GM12878 (cell line): Measurements from ENCODE around the gene CHRM3. TPM values are rescaled to one million over a fixed set of nuclear protein-coding genes. Genes with fewer than 3 reads are reported as not detected.

Source experiments
- ATAC-seq: fragments of 200-7000 bp; cut with Tn5 transposase; 3 replicates; pipeline ENCODE4 v1.9.1; 2020; ENCODE audit warnings: mild to moderate bottlenecking, moderate library complexity
- BruUV-seq: library from RNA; stranded (reverse); fragments of 400-500 nt; replicated peaks from 2 replicates; lab custom pipeline; 2021; lab: Mats Ljungman, UMichigan
- CTCF ChIA-PET: fragments of 300-600 bp; sonication (Branson Sonifier 250); formaldehyde crosslinking; extraction: SDS; loops from one replicate; lab custom pipeline; 2021; ENCODE audit warnings: inconsistent platforms; lab: Yijun Ruan, JAX
- POLR2A ChIA-PET: fragments of 350-600 bp; formaldehyde crosslinking; extraction: SDS; loops from one replicate; lab custom pipeline; 2021; ENCODE audit warnings: inconsistent platforms; lab: Charles Lee
- RAD21 ChIA-PET: fragments of 300-600 bp; sonication (Branson Sonifier 250); formaldehyde crosslinking; loops from one replicate; lab custom pipeline; 2023; ENCODE audit warnings: antibody characterized with exemption; ENCODE audit not compliant: unreplicated experiment; lab: Charles Lee
- SMC1A ChIA-PET: fragments of 300-600 bp; sonication (Branson Sonifier 250); formaldehyde crosslinking; loops from one replicate; lab custom pipeline; 2023; ENCODE audit not compliant: unreplicated experiment, uncharacterized antibody; lab: Charles Lee
- DNase-seq: peaks from one replicate; pipeline ENCODE4 v3.0.0-alpha.2; 2011; ENCODE audit warnings: low read depth, low spot score
- FAIRE-seq: peaks from 3 replicates; lab custom pipeline; 2011; peaks lifted over from hg19 to GRCh38; lab: Jason Lieb, UNC
- H2AFZ ChIP-seq: 2 replicates; pipeline ENCODE4 v1.6.0; 2011; ENCODE audit warnings: low read depth, low read length, control low read depth; ENCODE audit not compliant: control insufficient read depth
- H3K27ac ChIP-seq: 2 replicates; pipeline ENCODE4 v1.5.1; 2011; ENCODE audit warnings: control low read depth; ENCODE audit not compliant: control insufficient read depth, insufficient read depth
- H3K27me3 ChIP-seq, 2 experiments: replicated peaks in 1 of 2; 2 replicates each; pipeline versions ENCODE4 v1.6.0 to v1.6.1; 2011; ENCODE audit warnings: low read length in 1 of 2; ENCODE audit not compliant: control insufficient read depth in 2 of 2, insufficient read depth in 2 of 2
- H3K36me3 ChIP-seq, 2 experiments: 2 replicates each; pipeline ENCODE4 v1.5.1; 2011; ENCODE audit warnings: low read length in 1 of 2; ENCODE audit not compliant: control insufficient read depth in 2 of 2, insufficient read depth in 2 of 2
- H3K4me1 ChIP-seq: 2 replicates; pipeline ENCODE4 v1.6.1; 2011; ENCODE audit warnings: mild to moderate bottlenecking, low read length, moderate library complexity, mixed read lengths; ENCODE audit not compliant: control insufficient read depth, insufficient read depth
- H3K4me2 ChIP-seq: 2 replicates; pipeline ENCODE4 v1.6.0; 2011; ENCODE audit warnings: control low read depth; ENCODE audit not compliant: control insufficient read depth, insufficient read depth
- H3K4me3 ChIP-seq: fragments of 200-600 bp; sonication (generic); 2 replicates; pipeline ENCODE4 v1.5.1; 2016
- H3K79me2 ChIP-seq: 2 replicates; pipeline ENCODE4 v1.6.0; 2011; ENCODE audit warnings: low read length; ENCODE audit not compliant: control insufficient read depth, insufficient read depth
- H3K9ac ChIP-seq: 2 replicates; pipeline ENCODE4 v1.8.0; 2011; ENCODE audit warnings: low read length, control low read depth, mixed read lengths; ENCODE audit not compliant: control insufficient read depth, insufficient read depth
- H3K9me3 ChIP-seq: replicated peaks from 3 replicates; pipeline ENCODE4 v1.5.1; 2011; ENCODE audit warnings: mild to moderate bottlenecking, low read length; ENCODE audit not compliant: control insufficient read depth, insufficient read depth
- H4K20me1 ChIP-seq: 2 replicates; pipeline ENCODE4 v1.6.0; 2011; ENCODE audit not compliant: control insufficient read depth, insufficient read depth
- CHD2 ChIP-seq: IDR thresholded peaks from 2 replicates; pipeline ENCODE4 v1.6.1; 2011; ENCODE audit warnings: low read depth, low read length, improper control_type of control experiment, borderline replicate concordance
- CHD4 ChIP-seq: fragments of 200-600 bp; sonication (generic); IDR thresholded peaks from 2 replicates; pipeline ENCODE4 v1.6.1; 2016; ENCODE audit warnings: mild to moderate bottlenecking
- CREM ChIP-seq: IDR thresholded peaks from 2 replicates; pipeline ENCODE4 v1.6.1; 2014; ENCODE audit warnings: antibody characterized with exemption, low read depth
- EP300 ChIP-seq, 2 experiments: fragments of 150-350 bp in 1 of 2; IDR thresholded peaks; 2 replicates each; pipeline ENCODE4 v1.6.1; 2011 to 2012; ENCODE audit warnings: low read depth in 2 of 2, low read length in 2 of 2, borderline replicate concordance in 1 of 2, improper control_type of control experiment in 1 of 2, inconsistent platforms in 1 of 2; ENCODE audit not compliant: control insufficient read depth in 1 of 2
- ETV6 ChIP-seq, 2 experiments: fragments of 450-650 bp in 1 of 2; IDR thresholded peaks in 1 of 2; conservative IDR thresholded peaks in 1 of 2; 2 replicates each; pipeline ENCODE4 v1.6.1; 2014; ENCODE audit warnings: antibody characterized with exemption in 1 of 2, borderline replicate concordance in 1 of 2, low read depth in 1 of 2, mild to moderate bottlenecking in 1 of 2, moderate library complexity in 1 of 2
- EZH2 ChIP-seq: IDR thresholded peaks from 2 replicates; pipeline ENCODE4 v1.6.1; 2012; ENCODE audit warnings: low read depth, mild to moderate bottlenecking, control low read depth, inconsistent platforms, low read length, borderline replicate concordance; ENCODE audit not compliant: control insufficient read depth
- IRF4 ChIP-seq: IDR thresholded peaks from 2 replicates; pipeline ENCODE4 v1.6.1; 2011; ENCODE audit warnings: low read depth, low read length
- NFYA ChIP-seq: IDR thresholded peaks from 2 replicates; pipeline ENCODE4 v1.6.1; 2011; ENCODE audit warnings: low read depth, mild to moderate bottlenecking, low read length, improper control_type of control experiment, borderline replicate concordance
- PML ChIP-seq: IDR thresholded peaks from 2 replicates; pipeline ENCODE4 v1.6.1; 2012; ENCODE audit warnings: low read length, inconsistent platforms
- RAD51 ChIP-seq: fragments of 450-650 bp; IDR thresholded peaks from 2 replicates; pipeline ENCODE4 v1.6.1; 2016; ENCODE audit warnings: moderate library complexity, mild to moderate bottlenecking, inconsistent platforms
- RELA ChIP-seq: fragments of 450-650 bp; IDR thresholded peaks from 2 replicates; pipeline ENCODE4 v1.8.0; 2014; ENCODE audit warnings: borderline replicate concordance; ENCODE audit not compliant: partially characterized antibody
- RUNX3 ChIP-seq: IDR thresholded peaks from 2 replicates; pipeline ENCODE4 v1.6.1; 2012; ENCODE audit warnings: low read length, inconsistent platforms
- WGBS: methylation state at CpG from one replicate; pipeline ENCODE4 v1.1.6; 2016; ENCODE audit warnings: low lambda C conversion rate; ENCODE audit not compliant: insufficient replicate concordance, insufficient coverage; ENCODE audit errors: missing lambda C conversion rate; 5-methylcytosine and 5-hydroxymethylcytosine counted together
- in situ Hi-C: fragments of 300-500 bp; cut with MboI; formaldehyde crosslinking; loops from 9 replicates; pipeline ENCODE4 v1.14.3; 2018; ENCODE audit warnings: mixed read lengths
- intact Hi-C: fragments of 100-400 bp; cut with micrococcal nuclease; formaldehyde crosslinking; loops from one replicate; pipeline ENCODE4 v1.14.2; 2022; ENCODE audit not compliant: unreplicated experiment
- polyA plus RNA-seq, 11 experiments: library from polyadenylated mRNA; depleted of rRNA in 4 of 11; unstranded in 6 of 11; stranded (reverse) in 5 of 11; fragments of >200 nt; fragmentation: Nextera tagmentation in 4 of 11; fragmentation: Illumina TruSeq in 1 of 11; extraction: Ambion mirVana in 4 of 11; extraction: Trizol in 1 of 11; gene quantifications; 1 replicate in 1 of 11; 2 replicates in 10 of 11; pipeline versions ENCODE4 v1.2.1 to v1.2.3, GENCODE V29; 2011 to 2016; ENCODE audit warnings: inconsistent platforms in 2 of 11, missing spikeins in 2 of 11, low read depth in 1 of 11
- total RNA-seq, 4 experiments: library from RNA; depleted of rRNA in 3 of 4; stranded (reverse); fragments of >200 nt in 3 of 4; fragmentation: Illumina TruSeq in 1 of 4; extraction: Trizol in 1 of 4; gene quantifications; 2 replicates each; pipeline versions ENCODE4 v1.2.1 to v1.2.3, GENCODE V29; 2013 to 2021
- TF ChIP-seq, protein P1 (sequence below): fragments of 450-650 bp; IDR thresholded peaks from 2 replicates; pipeline ENCODE4 v1.6.1; 2017; ENCODE audit warnings: low read depth, mild to moderate bottlenecking, moderate library complexity
- TF ChIP-seq, protein P2 (sequence below): fragments of 450-650 bp; IDR thresholded peaks from 2 replicates; pipeline ENCODE4 v1.6.1; 2017; ENCODE audit warnings: borderline replicate concordance
- TF ChIP-seq, protein P3 (sequence below): fragments of 450-650 bp; formaldehyde crosslinking; IDR thresholded peaks from 2 replicates; pipeline ENCODE4 v1.4.0; 2022; ENCODE audit warnings: mild to moderate bottlenecking, moderate library complexity

The CHRM3 gene
- total and polyA plus RNA-seq, 10 of the 15 experiments (the other 5 are each of a cell fraction or from before 2014, with no cell fraction given), result 0.06 to 0.12 TPM; not detected in 8

DNA sequence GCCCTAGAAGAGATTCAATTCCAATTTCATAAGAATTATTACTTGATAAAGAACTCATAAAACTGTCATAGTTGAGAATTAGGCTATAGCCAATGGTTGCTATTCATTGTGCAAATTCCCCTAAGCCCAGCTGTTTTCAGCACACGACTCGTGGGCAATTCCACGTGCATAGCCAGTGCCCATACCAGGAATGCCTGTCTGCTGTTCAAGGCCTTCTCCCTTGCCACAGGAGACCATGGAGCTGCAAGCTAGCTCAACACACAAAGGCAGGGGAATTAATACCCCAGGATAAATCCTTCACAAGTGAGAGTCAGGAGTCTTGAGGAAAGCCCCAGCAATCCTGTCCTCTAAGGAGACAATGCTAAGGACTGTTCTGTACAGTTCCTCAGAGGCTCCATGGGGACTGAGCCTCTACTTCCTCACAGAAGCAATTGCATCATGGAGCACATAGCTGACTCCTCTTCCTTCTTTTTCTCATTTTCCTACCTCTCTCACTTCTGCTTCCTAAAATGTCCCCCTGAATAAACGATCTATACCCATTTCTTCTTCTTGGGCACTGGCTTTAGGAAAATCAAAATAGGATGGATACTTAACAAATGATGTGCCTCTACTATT is 19.1 kb upstream of the CHRM3 start:
- H4K20me1 ChIP-seq, result no peaks in the 10 kb centered on the region
- no peak overlapping the region for H3K9ac ChIP-seq
- no peak for ATAC-seq
- no peaks in the 10 kb centered on the region for H3K27me3 ChIP-seq
- TF ChIP-seq, protein P1, sequence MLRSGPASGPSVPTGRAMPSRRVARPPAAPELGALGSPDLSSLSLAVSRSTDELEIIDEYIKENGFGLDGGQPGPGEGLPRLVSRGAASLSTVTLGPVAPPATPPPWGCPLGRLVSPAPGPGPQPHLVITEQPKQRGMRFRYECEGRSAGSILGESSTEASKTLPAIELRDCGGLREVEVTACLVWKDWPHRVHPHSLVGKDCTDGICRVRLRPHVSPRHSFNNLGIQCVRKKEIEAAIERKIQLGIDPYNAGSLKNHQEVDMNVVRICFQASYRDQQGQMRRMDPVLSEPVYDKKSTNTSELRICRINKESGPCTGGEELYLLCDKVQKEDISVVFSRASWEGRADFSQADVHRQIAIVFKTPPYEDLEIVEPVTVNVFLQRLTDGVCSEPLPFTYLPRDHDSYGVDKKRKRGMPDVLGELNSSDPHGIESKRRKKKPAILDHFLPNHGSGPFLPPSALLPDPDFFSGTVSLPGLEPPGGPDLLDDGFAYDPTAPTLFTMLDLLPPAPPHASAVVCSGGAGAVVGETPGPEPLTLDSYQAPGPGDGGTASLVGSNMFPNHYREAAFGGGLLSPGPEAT, result no peak
- TF ChIP-seq, protein P2, sequence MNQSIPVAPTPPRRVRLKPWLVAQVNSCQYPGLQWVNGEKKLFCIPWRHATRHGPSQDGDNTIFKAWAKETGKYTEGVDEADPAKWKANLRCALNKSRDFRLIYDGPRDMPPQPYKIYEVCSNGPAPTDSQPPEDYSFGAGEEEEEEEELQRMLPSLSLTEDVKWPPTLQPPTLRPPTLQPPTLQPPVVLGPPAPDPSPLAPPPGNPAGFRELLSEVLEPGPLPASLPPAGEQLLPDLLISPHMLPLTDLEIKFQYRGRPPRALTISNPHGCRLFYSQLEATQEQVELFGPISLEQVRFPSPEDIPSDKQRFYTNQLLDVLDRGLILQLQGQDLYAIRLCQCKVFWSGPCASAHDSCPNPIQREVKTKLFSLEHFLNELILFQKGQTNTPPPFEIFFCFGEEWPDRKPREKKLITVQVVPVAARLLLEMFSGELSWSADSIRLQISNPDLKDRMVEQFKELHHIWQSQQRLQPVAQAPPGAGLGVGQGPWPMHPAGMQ, result no peak
- TF ChIP-seq EP300 (IDR thresholded peaks at IDR 0.05; ENCODE audit: borderline replicate concordance in 1 of 2, control insufficient read depth in 1 of 2, low read depth in 2 of 2, low read length in 2 of 2) (no peak), ETV6 (conservative IDR thresholded peaks at IDR 0.05 in 1 of 2, IDR thresholded peaks at IDR 0.05 in 1 of 2; ENCODE audit: borderline replicate concordance in 1 of 2, low read depth in 1 of 2) (no peak), RELA (no peak), RUNX3 (no peak), CHD2 (no peak), NFYA (no peak), IRF4 (no peak), CHD4 (no peak), CREM (no peak), PML (no peak), EZH2 (no peak), RAD51 (no peak)
- TF ChIP-seq, protein P3, sequence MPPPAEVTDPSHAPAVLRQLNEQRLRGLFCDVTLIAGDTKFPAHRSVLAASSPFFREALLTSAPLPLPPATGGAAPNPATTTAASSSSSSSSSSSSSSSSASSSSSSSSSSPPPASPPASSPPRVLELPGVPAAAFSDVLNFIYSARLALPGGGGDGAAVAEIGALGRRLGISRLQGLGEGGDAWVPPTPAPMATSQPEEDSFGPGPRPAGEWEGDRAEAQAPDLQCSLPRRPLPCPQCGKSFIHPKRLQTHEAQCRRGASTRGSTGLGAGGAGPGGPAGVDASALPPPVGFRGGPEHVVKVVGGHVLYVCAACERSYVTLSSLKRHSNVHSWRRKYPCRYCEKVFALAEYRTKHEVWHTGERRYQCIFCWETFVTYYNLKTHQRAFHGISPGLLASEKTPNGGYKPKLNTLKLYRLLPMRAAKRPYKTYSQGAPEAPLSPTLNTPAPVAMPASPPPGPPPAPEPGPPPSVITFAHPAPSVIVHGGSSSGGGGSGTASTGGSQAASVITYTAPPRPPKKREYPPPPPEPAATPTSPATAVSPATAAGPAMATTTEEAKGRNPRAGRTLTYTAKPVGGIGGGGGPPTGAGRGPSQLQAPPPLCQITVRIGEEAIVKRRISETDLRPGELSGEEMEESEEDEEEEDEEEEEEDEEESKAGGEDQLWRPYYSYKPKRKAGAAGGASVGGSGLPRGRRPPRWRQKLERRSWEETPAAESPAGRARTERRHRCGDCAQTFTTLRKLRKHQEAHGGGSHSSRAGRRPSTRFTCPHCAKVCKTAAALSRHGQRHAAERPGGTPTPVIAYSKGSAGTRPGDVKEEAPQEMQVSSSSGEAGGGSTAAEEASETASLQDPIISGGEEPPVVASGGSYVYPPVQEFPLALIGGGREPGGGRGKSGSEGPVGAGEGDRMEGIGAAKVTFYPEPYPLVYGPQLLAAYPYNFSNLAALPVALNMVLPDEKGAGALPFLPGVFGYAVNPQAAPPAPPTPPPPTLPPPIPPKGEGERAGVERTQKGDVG (CRISPR knock-in tag), result no peak
- H3K27ac ChIP-seq, result no peak overlapping the region
- no peaks in the 10 kb centered on the region for H3K79me2 ChIP-seq
- in situ Hi-C loops (no loop called here), intact Hi-C loops (no loop called here)
- CTCF ChIA-PET, result no interaction called here
- RAD21 ChIA-PET, result no interaction called here
- no peak overlapping the region for H3K4me2 ChIP-seq
- no peaks in the 10 kb centered on the region for H3K9me3 ChIP-seq
- H2AFZ ChIP-seq, result no peak overlapping the region
- H3K4me1 ChIP-seq, result no peaks in the 10 kb centered on the region
- no peak for FAIRE-seq
- POLR2A ChIA-PET, result no interaction called here
- WGBS, result 0% methylated on average over 4 of the region's 4 CpGs
- DNase-seq, result no peak
- H3K36me3 ChIP-seq, result no peaks in the 10 kb centered on the region
- BruUV-seq, result no TSS peak
- H3K4me3 ChIP-seq, result no peak overlapping the region
- SMC1A ChIA-PET, result no interaction called here
